Endodermal cell (in vitro differentiated cells): ENCODE results near the gene NNMT. TPM values are rescaled to one million over a fixed set of nuclear protein-coding genes. Genes with fewer than 3 reads are reported as not detected.

ENCODE experiments used
- DNase-seq: peaks from one replicate; pipeline ENCODE4 v3.0.0-alpha.2; 2017
- H3K27ac ChIP-seq: 2 replicates; pipeline ENCODE4 v1.5.1; 2013; ENCODE audit warnings: mild to moderate bottlenecking, low read depth, low read length, moderate library complexity
- H3K27me3 ChIP-seq: 2 replicates; pipeline ENCODE4 v1.6.1; 2013; ENCODE audit warnings: mild to moderate bottlenecking, low read length, moderate library complexity; ENCODE audit not compliant: insufficient read depth, control insufficient read depth, poor library complexity, severe bottlenecking
- H3K36me3 ChIP-seq: 2 replicates; pipeline ENCODE4 v1.7.0; 2013; ENCODE audit warnings: mild to moderate bottlenecking, low read length, moderate library complexity; ENCODE audit not compliant: control insufficient read depth, insufficient read depth
- H3K4me1 ChIP-seq: one replicate; pipeline ENCODE4 v1.7.0; 2013; ENCODE audit warnings: low read length; ENCODE audit not compliant: control insufficient read depth, insufficient read depth
- H3K4me3 ChIP-seq: 2 replicates; pipeline ENCODE4 v1.5.1; 2013; ENCODE audit warnings: mild to moderate bottlenecking, low read length, moderate library complexity
- H3K9ac ChIP-seq: 2 replicates; pipeline ENCODE4 v1.6.1; 2013; ENCODE audit warnings: mild to moderate bottlenecking, low read length, moderate library complexity; ENCODE audit not compliant: poor library complexity, severe bottlenecking; ENCODE audit errors: extremely low read depth
- H3K9me3 ChIP-seq: 2 replicates; pipeline ENCODE4 v1.6.1; 2013; ENCODE audit warnings: mild to moderate bottlenecking, low read length, moderate library complexity; ENCODE audit not compliant: control insufficient read depth
- H3K27ac Mint-ChIP-seq: 2 replicates; pipeline ENCODE4 v1.8.0; 2020; ENCODE audit warnings: mixed read lengths
- H3K27me3 Mint-ChIP-seq: 2 replicates; pipeline ENCODE4 v1.8.0; 2021; ENCODE audit warnings: mild to moderate bottlenecking, mixed read lengths; ENCODE audit not compliant: insufficient read depth
- H3K36me3 Mint-ChIP-seq: 2 replicates; pipeline ENCODE4 v1.8.0; 2020; ENCODE audit warnings: low read depth, mixed read lengths
- H3K4me1 Mint-ChIP-seq: 2 replicates; pipeline ENCODE4 v1.8.0; 2020; ENCODE audit warnings: mixed read lengths
- H3K4me3 Mint-ChIP-seq: 2 replicates; pipeline ENCODE4 v1.8.0; 2020; ENCODE audit warnings: mild to moderate bottlenecking, moderate library complexity, mixed read lengths
- H3K9me3 Mint-ChIP-seq: 2 replicates; pipeline ENCODE4 v1.8.0; 2020; ENCODE audit warnings: mild to moderate bottlenecking, mixed read lengths
- WGBS, 2 experiments: methylation state at CpG; one replicate each; pipeline versions ENCODE4 v1.1.5 to v1.1.7; 2013; ENCODE audit warnings: missing lambda C conversion rate in 2 of 2, mixed read lengths in 1 of 2; ENCODE audit not compliant: insufficient coverage in 1 of 2, insufficient read length in 1 of 2; 5-methylcytosine and 5-hydroxymethylcytosine counted together
- total RNA-seq, 2 donors: library from RNA; stranded (reverse); fragmentation: NEBNext Ultra II Directional in 1 of 2; extraction: Animal tissue kit (Norgen Biotek cat#: 25700) in 1 of 2; gene quantifications; 2 replicates in 1 of 2; 3 replicates in 1 of 2; pipeline ENCODE4 v1.2.1, GENCODE V29; 2021
- TF ChIP-seq, protein P1 (sequence below): fragments of 200-600 bp; sonication (generic); conservative IDR thresholded peaks from 2 replicates; pipeline ENCODE4 v1.5.0; 2021; ENCODE audit warnings: antibody characterized with exemption, mild to moderate bottlenecking

Gene NNMT
- total RNA-seq, 2 donors from 2014 or later: not detected

- Mint-ChIP-seq H3K9me3 (no peaks in the 10 kb centered on the region), H3K27me3 (peaks cover 35% of the 10 kb centered on the region), H3K4me1 (peaks cover 2% of the 10 kb centered on the region), H3K4me3 (no peak overlapping the region), H3K36me3 (no peaks in the 10 kb centered on the region), H3K27ac (no peak overlapping the region)
- Histone ChIP-seq H3K27ac (no peak overlapping the region), H3K27me3 (peaks cover 13% of the 10 kb centered on the region), H3K36me3 (no peaks in the 10 kb centered on the region), H3K9me3 (no peaks in the 10 kb centered on the region), H3K4me3 (no peak overlapping the region), H3K9ac (no peak overlapping the region), H3K4me1 (no peaks in the 10 kb centered on the region)
- WGBS, 2 experiments: 73 to 95% methylated on average over 3 to 5 of the region's 5 CpGs
- DNase-seq: no peak
- TF ChIP-seq, protein P1, sequence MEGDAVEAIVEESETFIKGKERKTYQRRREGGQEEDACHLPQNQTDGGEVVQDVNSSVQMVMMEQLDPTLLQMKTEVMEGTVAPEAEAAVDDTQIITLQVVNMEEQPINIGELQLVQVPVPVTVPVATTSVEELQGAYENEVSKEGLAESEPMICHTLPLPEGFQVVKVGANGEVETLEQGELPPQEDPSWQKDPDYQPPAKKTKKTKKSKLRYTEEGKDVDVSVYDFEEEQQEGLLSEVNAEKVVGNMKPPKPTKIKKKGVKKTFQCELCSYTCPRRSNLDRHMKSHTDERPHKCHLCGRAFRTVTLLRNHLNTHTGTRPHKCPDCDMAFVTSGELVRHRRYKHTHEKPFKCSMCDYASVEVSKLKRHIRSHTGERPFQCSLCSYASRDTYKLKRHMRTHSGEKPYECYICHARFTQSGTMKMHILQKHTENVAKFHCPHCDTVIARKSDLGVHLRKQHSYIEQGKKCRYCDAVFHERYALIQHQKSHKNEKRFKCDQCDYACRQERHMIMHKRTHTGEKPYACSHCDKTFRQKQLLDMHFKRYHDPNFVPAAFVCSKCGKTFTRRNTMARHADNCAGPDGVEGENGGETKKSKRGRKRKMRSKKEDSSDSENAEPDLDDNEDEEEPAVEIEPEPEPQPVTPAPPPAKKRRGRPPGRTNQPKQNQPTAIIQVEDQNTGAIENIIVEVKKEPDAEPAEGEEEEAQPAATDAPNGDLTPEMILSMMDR: peak; percentile 46
Measured at GRCh38 chr11:114276077-114276476, 20.1 kb upstream of the NNMT start.

DNA sequence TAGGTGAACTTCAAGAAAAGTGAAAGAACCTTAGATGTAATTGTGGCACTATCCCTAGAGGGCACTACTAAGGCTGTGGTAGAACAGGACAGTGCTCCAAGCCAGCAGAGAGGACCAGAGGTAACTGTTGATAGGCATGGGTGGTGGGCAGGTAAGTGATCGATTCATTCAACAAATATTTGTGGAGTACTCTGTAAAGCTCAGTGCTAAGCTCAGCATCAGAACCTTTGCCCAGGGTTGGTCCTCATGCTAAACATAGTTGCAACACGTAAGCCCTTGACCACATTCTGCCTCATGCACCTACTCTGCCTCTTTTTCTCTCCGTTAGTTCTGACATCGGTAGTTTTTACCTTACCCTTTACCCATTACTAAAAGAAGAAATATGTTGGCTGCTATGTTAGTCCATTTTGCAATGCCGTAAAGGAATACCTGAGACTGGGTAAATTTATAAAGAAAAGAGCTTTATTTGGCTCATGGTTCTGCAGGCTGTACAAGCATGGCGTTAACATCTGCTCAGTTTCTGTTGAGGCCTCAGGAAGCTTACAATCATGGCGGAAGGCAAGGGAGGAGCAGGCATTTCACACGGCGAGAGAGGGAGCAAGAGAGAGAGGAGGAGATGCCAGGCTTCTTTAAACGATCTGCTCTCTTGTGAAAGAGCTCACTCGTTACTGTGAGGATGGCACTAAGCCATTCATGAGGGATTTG lies 18.4 kb upstream of the NNMT start:
- Histone ChIP-seq H3K27ac (no peak overlapping the region), H3K27me3 (peaks cover 7% of the 10 kb centered on the region), H3K9me3 (no peaks in the 10 kb centered on the region), H3K4me1 (no peaks in the 10 kb centered on the region), H3K9ac (no peak overlapping the region), H3K36me3 (no peaks in the 10 kb centered on the region), H3K4me3 (no peak overlapping the region)
- Mint-ChIP-seq H3K27me3 (peaks cover 25% of the 10 kb centered on the region), H3K4me3 (no peak overlapping the region), H3K9me3 (no peaks in the 10 kb centered on the region), H3K4me1 (peaks cover 2% of the 10 kb centered on the region), H3K36me3 (no peaks in the 10 kb centered on the region), H3K27ac (no peak overlapping the region)
- TF ChIP-seq, protein P1: no peak
- WGBS, 2 experiments: 90 to 100% methylated on average over 4 to 11 of the region's 11 CpGs
- DNase-seq: no peak

GRCh38 chr11:114278342-114279065 lies 17.7 kb upstream of the NNMT start:
- H3K27me3 Mint-ChIP-seq: peaks cover 19% of the 10 kb centered on the region
- no peaks in the 10 kb centered on the region for H3K36me3 Mint-ChIP-seq
- Histone ChIP-seq H3K4me3 (no peak overlapping the region), H3K9me3 (no peaks in the 10 kb centered on the region), H3K27me3 (peaks cover 7% of the 10 kb centered on the region), H3K27ac (no peak overlapping the region), H3K36me3 (no peaks in the 10 kb centered on the region), H3K9ac (no peak overlapping the region), H3K4me1 (no peaks in the 10 kb centered on the region)
- H3K27ac Mint-ChIP-seq: no peak overlapping the region
- 91 to 100% methylated on average over 2 to 4 of the region's 4 CpGs for WGBS, 2 experiments
- H3K4me3 Mint-ChIP-seq: no peak overlapping the region
- H3K4me1 Mint-ChIP-seq: peaks cover 2% of the 10 kb centered on the region
- TF ChIP-seq, protein P1: no peak
- no peaks in the 10 kb centered on the region for H3K9me3 Mint-ChIP-seq
- no peak for DNase-seq
